ENCODE data around the gene OPN1MW.
A peak's percentile ranks its signal among the peaks of the same experiment; 100 is the strongest.
"Not testable (repeated sequence)": the region's sequence is repeated elsewhere in the genome, so short reads cannot be mapped to it uniquely, and the experiment has no call there.

The OPN1MW gene

GRCh38 chrX:154182296-154182695 is at the start of gene OPN1MW:
Gene OPN1MW, plus strand, starts transcription at chrX:154182596. Its CDS starts 82 bp downstream, at chrX:154182678.
- DNase-seq: not testable (repeated sequence)

GRCh38 chrX:154135458-154136229 is 46.8 kb upstream of the OPN1MW start:
- DNase-seq: peak in 1 of 2 donors; percentile 58

GRCh38 chrX:154136627-154137161 is 45.7 kb upstream of the OPN1MW start:
- DNase-seq: peak; percentile 67 to 74

GRCh38 chrX:154138857-154139256 is 43.5 kb upstream of the OPN1MW start:
- no peak for DNase-seq

GRCh38 chrX:154140206-154140605 is 42.2 kb upstream of the OPN1MW start:
- DNase-seq: no peak

- DNase-seq: no peak
Measured at GRCh38 chrX:154140742-154141141, 41.7 kb upstream of the OPN1MW start.

- DNase-seq: no peak
Measured at GRCh38 chrX:154142386-154142785, 40.0 kb upstream of the OPN1MW start.

- no peak for DNase-seq
Measured at GRCh38 chrX:154142950-154143745, 39.2 kb upstream of the OPN1MW start.

- DNase-seq: not testable (repeated sequence)
Measured at GRCh38 chrX:154144010-154144409, 38.4 kb upstream of the OPN1MW start, which contains the start of gene OPN1LW. Gene OPN1LW, plus strand, starts transcription at chrX:154144243. Its CDS starts 41 bp downstream, at chrX:154144284.

- DNase-seq: not testable (repeated sequence)
Measured at GRCh38 chrX:154151030-154151429, 31.4 kb upstream of the OPN1MW start.

GRCh38 chrX:154156221-154156620 is 26.2 kb upstream of the OPN1MW start:
- DNase-seq: not testable (repeated sequence)

- not testable (repeated sequence) for DNase-seq
Measured at GRCh38 chrX:154157207-154157606, 25.2 kb upstream of the OPN1MW start.

- DNase-seq: not testable (repeated sequence)
Measured at GRCh38 chrX:154159345-154159744, 23.1 kb upstream of the OPN1MW start.

- not testable (repeated sequence) for DNase-seq
Measured at GRCh38 chrX:154164902-154165301, 17.5 kb upstream of the OPN1MW start.

GRCh38 chrX:154168384-154168783 is 14.0 kb upstream of the OPN1MW start:
- DNase-seq: not testable (repeated sequence)

GRCh38 chrX:154172535-154172943 is 9.9 kb upstream of the OPN1MW start:
- not testable (repeated sequence) for DNase-seq

GRCh38 chrX:154174356-154174755 is 8.0 kb upstream of the OPN1MW start:
- not testable (repeated sequence) for DNase-seq

GRCh38 chrX:154183794-154184193 is 1.4 kb downstream of the OPN1MW start:
- not testable (repeated sequence) for DNase-seq

- not testable (repeated sequence) for DNase-seq
Measured at GRCh38 chrX:154192846-154193245, 10.4 kb downstream of the OPN1MW start.

GRCh38 chrX:154194316-154194715 is 11.9 kb downstream of the OPN1MW start:
- not testable (repeated sequence) for DNase-seq

- not testable (repeated sequence) for DNase-seq
Measured at GRCh38 chrX:154196466-154196865, 14.1 kb downstream of the OPN1MW start.

- DNase-seq: not testable (repeated sequence)
Measured at GRCh38 chrX:154209670-154210418, 27.4 kb downstream of the OPN1MW start.

All from CD4-positive, alpha-beta T cell treated with Interferon alpha-2 for 1 hour (primary cell).